Cortex of kidney (tissue), 1 donor: ENCODE data around the gene MTM1.

Source experiments
- DNase-seq: peaks from one replicate; lab custom pipeline; 2025; lab: John Stamatoyannopoulos, UW

The MTM1 gene

DNA sequence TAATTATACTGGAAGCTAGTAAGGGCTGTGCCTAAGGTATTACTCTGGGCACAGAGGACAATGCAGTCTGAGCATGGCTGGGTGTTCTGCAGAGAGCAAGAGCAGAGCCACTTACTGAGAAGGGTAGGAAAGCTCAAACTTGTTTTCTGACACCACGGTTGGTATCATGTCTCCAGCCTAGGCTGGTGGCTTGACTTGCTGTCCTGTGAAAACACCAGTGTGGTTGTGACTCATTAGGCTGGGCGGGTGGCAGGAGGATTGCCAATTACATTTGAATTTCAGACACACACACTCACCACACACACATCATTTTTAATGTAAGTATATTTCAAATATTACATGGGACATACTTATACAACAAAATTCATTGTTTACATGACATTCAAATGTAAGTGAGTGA is 19.7 kb upstream of the MTM1 start:
- no peak for DNase-seq

GRCh38 chrX:150551963-150552362 is 16.5 kb upstream of the MTM1 start:
- no peak for DNase-seq

DNA sequence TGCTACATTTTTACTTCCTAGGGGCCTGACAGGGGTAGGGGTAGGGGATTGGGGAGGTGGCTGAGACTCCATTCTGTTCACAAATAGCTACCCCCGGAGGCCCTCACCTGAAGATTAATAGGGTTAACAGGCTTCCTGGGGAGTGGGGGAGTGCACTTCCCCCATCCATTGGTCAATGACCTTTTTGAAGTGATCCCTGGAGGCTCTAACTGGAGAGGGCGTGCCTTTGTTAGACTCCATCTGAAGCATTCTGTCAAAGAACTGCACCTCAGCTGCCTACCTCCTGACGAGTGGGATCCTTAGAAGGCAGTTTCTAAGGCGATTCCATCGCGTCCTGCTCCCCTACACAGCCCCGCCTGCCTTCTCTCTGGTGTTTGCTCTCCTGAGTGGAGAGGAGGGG is 10.0 kb upstream of the MTM1 start:
- DNase-seq, result no peak

DNA sequence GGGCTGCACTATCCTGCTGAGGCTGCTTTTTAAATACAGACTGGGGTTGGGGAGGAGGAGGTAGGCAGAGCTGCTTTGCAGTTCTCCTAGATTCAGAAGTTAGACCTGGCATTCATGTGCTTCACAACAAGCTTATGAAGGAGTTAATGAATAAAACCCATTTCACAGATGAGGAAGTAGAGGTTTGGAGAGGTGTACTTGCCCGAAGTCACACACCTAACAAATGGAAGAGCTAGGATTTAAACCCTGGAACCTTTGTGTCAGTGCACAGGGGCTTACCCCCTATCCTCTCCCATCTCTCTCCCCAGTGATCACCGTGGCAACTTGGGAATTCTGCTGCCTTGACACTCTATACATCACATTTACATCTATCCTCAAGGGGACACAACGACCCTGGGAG is 3.6 kb upstream of the MTM1 start:
- DNase-seq, result no peak

DNA sequence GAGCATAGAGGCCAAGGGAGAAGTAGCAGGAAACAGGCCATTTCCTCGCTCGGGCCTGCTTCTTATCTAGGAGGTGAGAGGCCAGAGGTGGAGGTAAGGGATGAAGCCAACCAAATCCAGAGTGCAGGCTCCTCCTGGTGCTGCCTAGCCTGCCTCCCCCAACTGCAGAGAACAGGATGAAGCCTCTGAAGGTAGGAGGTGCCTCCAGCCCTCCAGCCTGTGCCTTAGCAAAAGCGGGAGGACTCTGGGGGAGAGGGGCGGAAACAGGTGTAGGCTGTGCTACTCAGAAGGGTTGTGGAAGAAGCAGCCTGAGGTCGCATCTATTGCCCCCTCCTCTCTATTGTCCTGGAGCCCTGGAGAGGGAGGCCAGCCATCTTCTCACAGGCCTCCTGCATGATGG is 2.9 kb upstream of the MTM1 start:
- no peak for DNase-seq

DNA sequence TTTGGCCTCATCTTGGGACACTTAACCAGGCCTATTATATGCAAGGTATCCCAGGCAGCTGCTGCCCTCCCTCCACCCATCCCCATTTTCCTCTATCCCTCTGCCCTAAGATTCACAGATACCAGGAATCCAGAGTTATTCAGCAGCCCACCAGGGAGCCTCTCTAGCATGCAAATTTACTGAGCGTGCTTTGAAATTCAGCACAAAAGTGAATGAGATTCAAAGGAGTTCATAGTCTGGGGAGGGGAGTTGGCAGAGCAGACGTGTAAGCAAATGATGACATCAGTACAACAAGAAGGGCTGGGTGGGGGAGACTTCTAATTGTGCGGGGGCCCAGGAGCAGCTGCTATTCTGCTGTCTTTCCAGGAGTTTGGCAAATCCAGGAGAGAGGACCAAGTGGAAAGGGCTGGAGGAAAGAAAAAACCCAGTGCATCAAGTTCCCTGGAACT is 1.7 kb upstream of the MTM1 start:
- DNase-seq, result no peak

GRCh38 chrX:150567645-150568319 is 639 bp upstream of the MTM1 start:
- no peak for DNase-seq

- DNase-seq, result no peak
Observed at GRCh38 chrX:150569155-150569477, 695 bp downstream of the MTM1 start.

- DNase-seq, result no peak
Observed at GRCh38 chrX:150570512-150570911, 2.1 kb downstream of the MTM1 start.

DNA sequence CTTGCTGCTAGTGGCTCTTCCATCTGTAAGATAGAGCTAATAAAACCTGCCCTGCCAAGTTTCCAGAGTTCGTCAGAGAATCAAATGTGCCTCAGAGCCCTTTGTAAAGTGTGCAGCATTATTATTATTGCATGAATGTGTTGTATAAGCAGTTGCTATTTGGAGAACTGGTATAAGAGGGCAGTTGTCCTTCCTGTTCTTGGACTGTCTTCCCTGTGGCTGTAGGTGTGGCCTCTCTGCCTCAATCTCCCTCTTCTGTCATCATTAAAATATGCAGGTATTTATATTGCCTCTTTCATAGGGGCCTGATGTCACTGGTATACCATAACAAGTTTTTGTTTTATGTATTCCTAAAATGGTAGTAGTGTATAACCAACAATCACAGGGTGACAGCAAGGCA is 3.8 kb downstream of the MTM1 start:
- no peak for DNase-seq

- DNase-seq, result no peak
Observed at GRCh38 chrX:150573106-150573505, 4.7 kb downstream of the MTM1 start.

- no peak for DNase-seq
Observed at GRCh38 chrX:150573702-150574101, 5.3 kb downstream of the MTM1 start.

DNA sequence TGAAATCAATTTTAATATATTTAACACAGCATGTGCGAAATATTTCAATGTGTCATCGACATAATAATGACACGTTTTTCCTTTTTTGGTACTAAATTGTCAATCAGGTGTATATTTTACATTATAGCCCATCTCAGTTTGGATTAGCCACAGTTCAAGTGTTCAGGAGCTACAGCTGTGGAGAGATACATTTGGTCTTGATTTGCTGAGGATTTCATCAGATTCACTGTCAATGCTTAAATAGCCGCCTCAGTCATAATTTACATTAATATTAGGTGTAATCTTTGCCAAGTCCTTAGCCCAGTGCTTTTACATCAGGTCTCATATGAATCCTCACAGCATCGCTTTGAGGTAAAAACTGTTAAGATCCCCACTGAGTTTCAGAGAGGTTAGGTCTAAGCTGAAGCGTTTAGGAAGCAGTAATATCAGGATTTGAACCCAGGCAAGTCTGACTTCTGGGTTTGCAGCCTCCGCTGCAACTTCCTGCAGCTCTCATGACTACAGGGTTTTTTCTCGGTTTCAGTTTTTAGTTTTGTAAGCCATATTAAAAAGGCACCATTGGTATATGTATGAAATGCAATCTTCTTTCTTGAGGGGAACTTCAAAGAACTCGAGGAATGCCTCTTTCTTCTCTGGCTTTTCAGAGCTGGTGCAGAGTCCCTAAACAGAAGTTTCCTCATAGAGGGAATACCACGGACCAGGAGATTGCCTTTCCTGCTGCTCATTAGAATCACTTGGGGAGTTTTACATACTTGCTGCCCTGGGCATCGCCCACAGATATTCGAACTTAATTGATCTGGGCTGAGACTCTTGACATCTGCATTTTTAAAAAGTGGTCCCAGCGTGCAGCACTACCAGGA is 6.4 kb downstream of the MTM1 start:
- DNase-seq, result no peak

GRCh38 chrX:150575419-150575814 is 7.0 kb downstream of the MTM1 start:
- no peak for DNase-seq

DNA sequence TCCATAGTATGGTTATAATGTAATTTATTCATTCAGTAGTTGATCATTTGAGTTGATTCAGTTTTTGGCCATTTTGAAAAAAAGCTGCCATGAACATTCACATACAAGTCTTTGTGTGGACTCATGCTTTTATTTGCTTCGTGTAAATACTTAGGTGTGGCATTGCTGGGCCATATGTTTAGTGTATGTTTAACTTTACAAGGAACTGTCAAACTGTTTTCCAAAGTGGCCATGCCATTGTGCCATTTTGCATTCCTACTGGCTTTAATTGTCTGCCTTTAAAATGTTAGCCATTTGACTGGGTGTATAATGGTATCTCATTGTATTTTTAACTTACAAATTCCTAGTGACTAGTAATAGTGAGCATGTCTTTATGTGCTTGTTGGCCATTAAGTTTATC is 8.8 kb downstream of the MTM1 start:
- no peak for DNase-seq

- DNase-seq, result no peak
Observed at GRCh38 chrX:150581093-150581775, 12.8 kb downstream of the MTM1 start.

GRCh38 chrX:150582338-150582948 is 14.0 kb downstream of the MTM1 start:
- DNase-seq, result no peak

DNA sequence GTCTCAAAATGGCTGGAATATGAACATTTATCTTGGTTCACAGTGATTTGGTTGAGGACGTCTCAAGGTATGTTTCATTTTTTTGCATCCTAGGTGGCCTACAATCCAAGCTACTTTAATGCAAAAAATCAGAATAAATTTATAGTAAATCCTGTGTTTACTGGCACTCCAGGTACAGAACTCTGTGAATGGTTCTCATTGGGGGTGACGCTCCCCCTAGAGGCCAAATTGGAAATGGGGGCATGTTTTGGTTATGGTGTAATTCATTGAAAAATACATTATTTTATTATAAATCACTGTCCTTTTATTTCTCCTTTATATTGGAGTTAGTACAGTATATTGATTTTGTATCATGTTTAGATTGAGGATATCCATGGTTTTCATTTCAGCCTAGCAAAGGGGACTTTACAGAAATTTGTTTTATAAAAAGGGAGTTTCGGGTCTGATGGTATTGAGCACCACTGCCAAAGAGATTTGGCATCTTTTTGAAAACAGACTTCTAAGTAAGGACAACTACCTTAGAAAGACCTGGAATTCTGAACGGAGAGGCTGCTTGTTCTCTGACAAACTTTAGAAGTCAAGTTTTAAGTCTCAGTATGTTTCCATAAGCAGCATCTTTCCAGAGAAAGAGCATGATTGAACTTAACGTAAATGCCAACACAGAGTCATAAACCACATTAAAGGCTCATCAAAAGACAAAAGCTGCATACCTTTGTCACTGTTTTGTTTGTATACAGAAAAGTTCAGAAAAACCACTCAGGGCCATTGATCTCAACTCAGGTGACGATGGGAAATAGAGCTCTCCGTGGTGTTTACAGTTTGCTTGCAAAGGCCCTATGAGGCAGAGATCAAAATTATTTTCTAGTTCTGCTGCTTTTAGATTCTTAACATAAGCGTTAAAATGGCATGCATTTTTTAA is 19.4 kb downstream of the MTM1 start:
- DNase-seq, result no peak

- no peak for DNase-seq
Observed at GRCh38 chrX:150594584-150594983, 26.2 kb downstream of the MTM1 start.

DNA sequence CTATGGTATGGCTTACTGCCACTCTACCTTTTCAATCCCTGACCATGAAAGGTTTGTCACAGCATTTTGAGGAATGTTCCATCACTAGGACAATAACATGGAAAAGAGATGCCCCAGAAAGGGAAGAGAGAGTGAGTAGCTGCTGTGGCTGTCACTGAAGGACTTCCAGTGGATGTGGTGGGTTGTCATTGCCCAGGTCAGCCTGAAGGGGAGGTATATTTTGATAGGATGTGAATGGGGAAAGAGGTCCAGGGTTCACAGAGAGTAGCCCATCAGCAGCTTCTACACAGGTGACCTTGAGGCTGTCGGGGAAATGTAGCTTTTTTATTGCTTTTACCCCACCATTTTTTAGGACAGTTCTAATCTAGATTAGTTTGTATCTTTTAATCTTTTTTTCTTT is 30.8 kb downstream of the MTM1 start:
- no peak for DNase-seq

DNA sequence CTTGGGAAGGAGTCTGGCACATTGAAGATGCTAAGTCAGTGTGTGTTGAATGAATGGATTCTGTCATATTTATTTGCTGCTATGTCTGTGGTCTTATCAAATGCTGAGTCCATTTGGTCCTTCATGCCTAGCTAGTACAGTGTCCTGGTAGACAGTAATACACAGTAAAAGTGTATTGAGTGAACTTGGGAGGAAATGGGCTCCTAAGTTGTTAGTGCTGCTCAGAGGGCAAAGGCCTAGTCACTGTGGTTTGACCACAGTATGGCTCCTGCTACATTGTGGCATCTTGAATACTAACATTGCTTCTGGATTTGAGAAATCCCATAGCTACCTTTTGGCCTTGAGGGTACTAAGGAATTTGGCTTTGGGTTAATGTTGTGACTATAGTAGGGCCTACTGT is 33.9 kb downstream of the MTM1 start:
- no peak for DNase-seq

- no peak for DNase-seq
Observed at GRCh38 chrX:150602743-150603142, 34.3 kb downstream of the MTM1 start.
